Right lobe of liver (tissue), 4 donors: ENCODE data around the gene UBAP1.

ENCODE experiments used
- POLR2A ChIP-seq: fragments of 450-650 bp; IDR thresholded peaks from one replicate; pipeline ENCODE4 v1.6.1; 2017; ENCODE audit warnings: antibody characterized with exemption, mild to moderate bottlenecking
- TF ChIP-seq, protein P1 (sequence below), 4 donors: fragments of 200-600 bp in 3 of 4; fragments of 450-650 bp in 1 of 4; IDR thresholded peaks; one replicate each; pipeline versions ENCODE4 v1.5.1 to v1.8.0; 2016 to 2022; ENCODE audit warnings: antibody characterized with exemption in 4 of 4, mild to moderate bottlenecking in 2 of 4
- donor health status: DM: no; HTN: no; CAD: no.
- donor health status: DM: no; HTN: no; CAD: no.
- donor health status: DM: no; HTN: yes; CAD: no.

DNA sequence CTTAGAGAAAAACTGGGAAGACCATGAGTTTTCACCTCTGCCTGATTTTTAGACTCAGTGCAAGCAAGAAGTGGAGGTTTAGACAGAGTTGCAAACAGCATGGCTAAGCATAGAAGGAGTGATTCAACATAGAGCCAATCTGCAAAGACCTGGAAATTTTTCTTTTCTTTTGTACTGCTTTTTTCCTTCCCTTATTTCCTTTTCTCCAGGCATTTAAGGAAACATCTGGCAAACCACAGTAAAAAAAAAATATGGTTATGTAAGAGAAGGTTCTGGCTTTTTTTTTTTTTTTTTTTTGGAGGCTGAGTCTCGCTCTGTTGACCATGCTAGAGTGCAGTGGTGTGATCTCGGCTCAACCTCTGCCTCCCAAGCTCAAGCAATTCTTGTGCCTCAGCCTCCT lies 35.7 kb upstream of the UBAP1 start:
- TF ChIP-seq, protein P1, sequence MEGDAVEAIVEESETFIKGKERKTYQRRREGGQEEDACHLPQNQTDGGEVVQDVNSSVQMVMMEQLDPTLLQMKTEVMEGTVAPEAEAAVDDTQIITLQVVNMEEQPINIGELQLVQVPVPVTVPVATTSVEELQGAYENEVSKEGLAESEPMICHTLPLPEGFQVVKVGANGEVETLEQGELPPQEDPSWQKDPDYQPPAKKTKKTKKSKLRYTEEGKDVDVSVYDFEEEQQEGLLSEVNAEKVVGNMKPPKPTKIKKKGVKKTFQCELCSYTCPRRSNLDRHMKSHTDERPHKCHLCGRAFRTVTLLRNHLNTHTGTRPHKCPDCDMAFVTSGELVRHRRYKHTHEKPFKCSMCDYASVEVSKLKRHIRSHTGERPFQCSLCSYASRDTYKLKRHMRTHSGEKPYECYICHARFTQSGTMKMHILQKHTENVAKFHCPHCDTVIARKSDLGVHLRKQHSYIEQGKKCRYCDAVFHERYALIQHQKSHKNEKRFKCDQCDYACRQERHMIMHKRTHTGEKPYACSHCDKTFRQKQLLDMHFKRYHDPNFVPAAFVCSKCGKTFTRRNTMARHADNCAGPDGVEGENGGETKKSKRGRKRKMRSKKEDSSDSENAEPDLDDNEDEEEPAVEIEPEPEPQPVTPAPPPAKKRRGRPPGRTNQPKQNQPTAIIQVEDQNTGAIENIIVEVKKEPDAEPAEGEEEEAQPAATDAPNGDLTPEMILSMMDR (IDR thresholded peaks at IDR 0.05) = no peak
- TF ChIP-seq POLR2A = no peak
